Measurements from ENCODE around the gene PPP1R12C.

Gene PPP1R12C

GRCh38 chr19:55146078-55146704, 28.8 kb upstream of the PPP1R12C start:
- DNase-seq, result peak; percentile 43 to 52

- DNase-seq, result peak; percentile 33 to 51
These were observed 27.8 kb upstream of the PPP1R12C start for GRCh38 chr19:55145232-55145631.

- no peak for DNase-seq
These were observed 24.3 kb upstream of the PPP1R12C start for GRCh38 chr19:55141696-55142095.

GRCh38 chr19:55137915-55138314, 20.5 kb upstream of the PPP1R12C start:
- DNase-seq, result no peak

GRCh38 chr19:55136399-55137102, 19.1 kb upstream of the PPP1R12C start:
- no peak for DNase-seq

GRCh38 chr19:55134736-55135135, 17.3 kb upstream of the PPP1R12C start:
- no peak for DNase-seq

- no peak for DNase-seq
These were observed 16.4 kb upstream of the PPP1R12C start for GRCh38 chr19:55133639-55134444.

GRCh38 chr19:55132453-55133129, 15.2 kb upstream of the PPP1R12C start:
- no peak for DNase-seq

GRCh38 chr19:55131421-55131820, 14.0 kb upstream of the PPP1R12C start:
- DNase-seq, result no peak

- no peak for DNase-seq
These were observed 1.6 kb upstream of the PPP1R12C start for GRCh38 chr19:55119053-55119452.

GRCh38 chr19:55118401-55118991, 1.1 kb upstream of the PPP1R12C start:
- DNase-seq, result no peak

- peak; percentile 96 to 98 for DNase-seq
These were observed 390 bp upstream of the PPP1R12C start for GRCh38 chr19:55117663-55118391.

GRCh38 chr19:55116232-55116858, 1.1 kb downstream of the PPP1R12C start:
- DNase-seq, result peak; percentile 84 to 89

GRCh38 chr19:55115446-55116065, 1.9 kb downstream of the PPP1R12C start:
- no peak for DNase-seq

- no peak for DNase-seq
These were observed 2.8 kb downstream of the PPP1R12C start for GRCh38 chr19:55114566-55115145.

GRCh38 chr19:55113570-55114039, 3.8 kb downstream of the PPP1R12C start:
- no peak for DNase-seq

GRCh38 chr19:55112777-55113569, 4.5 kb downstream of the PPP1R12C start:
- DNase-seq, result no peak

GRCh38 chr19:55112246-55112776, 5.1 kb downstream of the PPP1R12C start:
- DNase-seq, result no peak

GRCh38 chr19:55111238-55111831, 6.1 kb downstream of the PPP1R12C start:
- no peak for DNase-seq
